Ectodermal cell (in vitro differentiated cells): Measurements from ENCODE around the gene SRRM3.
"Not testable (repeated sequence)": the region's sequence is repeated elsewhere in the genome, so short reads cannot be mapped to it uniquely, and the experiment has no call there.

ENCODE experiments used
- H3K27ac ChIP-seq: 2 replicates; pipeline ENCODE4 v1.7.0; 2013; ENCODE audit warnings: mild to moderate bottlenecking, low read depth, low read length; ENCODE audit not compliant: insufficient read depth, poor library complexity, severe bottlenecking
- H3K27me3 ChIP-seq: 2 replicates; pipeline ENCODE4 v1.7.0; 2013; ENCODE audit warnings: mild to moderate bottlenecking, low read length; ENCODE audit not compliant: insufficient read depth, control insufficient read depth, poor library complexity, severe bottlenecking
- H3K36me3 ChIP-seq: one replicate; pipeline ENCODE4 v1.7.0; 2013; ENCODE audit warnings: low read length; ENCODE audit not compliant: control insufficient read depth, insufficient read depth
- H3K4me1 ChIP-seq: one replicate; pipeline ENCODE4 v1.7.0; 2013; ENCODE audit warnings: low read length; ENCODE audit not compliant: control insufficient read depth, insufficient read depth
- H3K4me3 ChIP-seq: 2 replicates; pipeline ENCODE4 v1.7.0; 2013; ENCODE audit warnings: low read depth, low read length, control low read depth; ENCODE audit not compliant: insufficient read depth
- H3K9me3 ChIP-seq: 2 replicates; pipeline ENCODE4 v1.7.0; 2013; ENCODE audit warnings: mild to moderate bottlenecking, low read length, moderate library complexity; ENCODE audit not compliant: control insufficient read depth
- WGBS, 2 experiments: methylation state at CpG; one replicate each; pipeline ENCODE4 v1.1.7; 2013; ENCODE audit warnings: missing lambda C conversion rate in 2 of 2; 5-methylcytosine and 5-hydroxymethylcytosine counted together

The SRRM3 gene

GRCh38 chr7:76314740-76315139 lies 113.0 kb downstream of the SRRM3 start:
- 86 to 88% methylated on average over 5 of the region's 6 CpGs for WGBS, 2 experiments
- H3K4me3 ChIP-seq, H3K4me1 ChIP-seq, H3K27ac ChIP-seq, H3K27me3 ChIP-seq, H3K36me3 ChIP-seq, H3K9me3 ChIP-seq: not testable (repeated sequence)

GRCh38 chr7:76315364-76315763 lies 113.7 kb downstream of the SRRM3 start:
- H3K9me3 ChIP-seq = no peaks in the 10 kb centered on the region
- no peaks in the 10 kb centered on the region for H3K27me3 ChIP-seq
- 91 to 97% methylated on average over 5 of the region's 5 CpGs for WGBS, 2 experiments
- H3K4me1 ChIP-seq = peaks cover 6% of the 10 kb centered on the region
- H3K27ac ChIP-seq = no peak overlapping the region
- no peak overlapping the region for H3K4me3 ChIP-seq
- no peaks in the 10 kb centered on the region for H3K36me3 ChIP-seq

GRCh38 chr7:76316984-76317781 lies 115.5 kb downstream of the SRRM3 start:
- no peaks in the 10 kb centered on the region for H3K27me3 ChIP-seq
- H3K27ac ChIP-seq = peak overlapping the region; percentile 80
- peaks cover 6% of the 10 kb centered on the region for H3K4me1 ChIP-seq
- no peaks in the 10 kb centered on the region for H3K9me3 ChIP-seq
- 72 to 74% methylated on average over 14 of the region's 14 CpGs for WGBS, 2 experiments
- peak overlapping the region; percentile 69 for H3K4me3 ChIP-seq
- no peaks in the 10 kb centered on the region for H3K36me3 ChIP-seq

DNA sequence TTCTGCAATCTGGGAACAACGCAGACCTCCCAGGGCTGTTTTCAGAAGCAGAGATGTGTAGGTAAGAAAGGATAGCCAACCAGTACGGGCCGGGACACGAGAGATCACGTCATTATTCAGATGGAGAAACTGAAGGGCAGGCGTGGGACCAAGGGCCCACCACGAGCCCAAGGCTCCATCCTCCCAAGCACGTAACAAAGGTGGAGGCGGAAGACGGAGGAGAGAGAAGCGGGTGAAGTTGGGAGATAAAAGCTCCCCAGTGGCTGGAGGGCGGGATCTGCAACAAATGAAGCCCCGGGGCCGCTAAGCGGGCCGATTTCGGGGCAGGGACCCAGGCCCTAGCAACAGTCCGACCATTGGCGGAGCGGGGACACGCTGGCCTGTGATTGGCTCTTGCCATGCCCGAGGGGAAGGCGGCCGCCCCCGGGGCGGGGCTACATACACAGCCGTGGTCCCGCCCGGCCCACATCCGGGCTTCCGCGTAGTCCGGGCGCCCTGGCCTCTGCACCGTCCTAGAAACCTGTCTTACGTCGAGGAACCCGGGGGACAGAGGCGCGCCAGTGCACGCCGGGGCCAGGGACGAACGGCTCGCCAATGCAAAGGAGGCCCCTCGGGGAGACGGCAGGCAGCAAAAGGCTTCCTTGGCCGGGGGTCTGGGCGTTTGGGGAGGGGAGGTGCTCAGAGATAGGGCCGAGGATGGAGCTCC lies 116.2 kb downstream of the SRRM3 start:
- Histone ChIP-seq H3K4me1 (peaks cover 6% of the 10 kb centered on the region), H3K36me3 (no peaks in the 10 kb centered on the region), H3K4me3 (peak overlapping the region; percentile 69), H3K9me3 (no peaks in the 10 kb centered on the region), H3K27me3 (no peaks in the 10 kb centered on the region), H3K27ac (peak overlapping the region; percentile 89)
- WGBS, 2 experiments = 2 to 3% methylated on average over 50 of the region's 50 CpGs

DNA sequence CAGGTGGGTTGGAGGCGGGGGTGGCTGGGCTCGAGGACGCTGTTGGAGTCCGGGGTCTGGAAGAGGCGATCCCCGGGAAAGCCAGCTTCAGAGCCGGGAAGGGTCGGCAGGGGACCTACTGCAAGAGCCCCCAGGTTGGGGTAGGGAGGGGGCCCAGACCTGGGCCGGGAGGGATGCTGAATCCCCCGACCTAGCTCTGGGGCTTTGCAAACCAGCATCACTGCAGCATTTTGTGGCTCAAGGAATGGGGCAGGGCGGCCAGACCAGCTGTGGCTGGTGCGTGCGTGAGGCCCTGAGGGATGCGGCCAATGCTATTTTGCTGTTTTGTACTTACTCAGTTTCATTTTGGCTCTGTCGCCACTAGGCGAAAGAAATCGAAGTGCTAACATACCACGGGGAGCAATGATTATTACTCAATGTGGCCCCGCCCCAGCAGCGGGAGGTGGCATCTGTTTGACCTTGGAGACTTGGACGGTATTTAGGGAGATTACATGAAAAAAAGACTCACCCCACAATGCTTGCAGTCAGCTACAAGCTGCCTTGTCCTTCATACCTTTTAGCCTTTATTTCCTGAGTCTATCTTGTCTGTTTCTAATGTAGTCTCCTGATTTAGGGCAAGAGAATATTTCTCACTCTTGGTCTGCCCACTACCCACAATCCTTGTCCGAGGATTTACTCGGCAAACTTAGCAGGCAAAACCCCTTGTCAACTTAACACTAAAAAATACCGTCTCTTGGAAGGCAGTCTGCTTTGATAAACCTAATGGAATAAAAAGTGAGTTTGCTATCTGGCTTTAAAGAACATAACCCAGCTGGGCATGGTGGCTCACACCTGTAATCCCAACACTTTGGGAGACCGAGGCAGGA lies 117.0 kb downstream of the SRRM3 start:
- no peaks in the 10 kb centered on the region for H3K27me3 ChIP-seq
- H3K27ac ChIP-seq = peak overlapping the region; percentile 89
- H3K4me3 ChIP-seq = peak overlapping the region; percentile 69
- no peaks in the 10 kb centered on the region for H3K9me3 ChIP-seq
- H3K4me1 ChIP-seq = peaks cover 6% of the 10 kb centered on the region
- 11 to 12% methylated on average over 25 of the region's 25 CpGs for WGBS, 2 experiments
- H3K36me3 ChIP-seq = no peaks in the 10 kb centered on the region

GRCh38 chr7:76325092-76325491 lies 123.4 kb downstream of the SRRM3 start:
- Histone ChIP-seq H3K4me3 (no peak overlapping the region), H3K4me1 (no peaks in the 10 kb centered on the region), H3K27me3 (no peaks in the 10 kb centered on the region), H3K27ac (no peak overlapping the region), H3K9me3 (no peaks in the 10 kb centered on the region), H3K36me3 (peaks cover 15% of the 10 kb centered on the region)
- 96% methylated on average over 11 of the region's 11 CpGs for WGBS, 2 experiments

DNA sequence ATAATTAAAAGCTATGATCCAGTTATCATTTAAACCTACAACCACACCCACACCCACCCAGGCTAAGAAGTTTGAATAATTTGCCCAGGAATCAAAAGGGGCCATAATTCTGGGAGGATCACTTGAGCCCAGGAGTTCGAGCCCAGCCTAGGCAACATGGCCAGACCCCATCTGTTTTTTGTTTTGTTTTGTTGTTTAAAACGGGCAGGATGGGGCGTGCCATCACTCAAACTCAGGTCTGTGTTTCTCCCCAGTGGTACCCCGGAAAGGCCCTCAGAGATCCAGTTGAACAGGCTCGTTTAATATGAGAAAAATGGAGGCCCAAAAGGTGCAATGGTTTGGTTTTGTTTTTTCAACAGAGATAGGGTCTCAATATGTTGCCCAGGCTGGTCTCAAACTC lies 124.1 kb downstream of the SRRM3 start:
- H3K27me3 ChIP-seq = no peaks in the 10 kb centered on the region
- H3K27ac ChIP-seq = no peak overlapping the region
- 94 to 97% methylated on average over 5 of the region's 5 CpGs for WGBS, 2 experiments
- H3K4me3 ChIP-seq = no peak overlapping the region
- H3K4me1 ChIP-seq = no peaks in the 10 kb centered on the region
- H3K36me3 ChIP-seq = peaks cover 21% of the 10 kb centered on the region
- no peaks in the 10 kb centered on the region for H3K9me3 ChIP-seq

- no peaks in the 10 kb centered on the region for H3K9me3 ChIP-seq
- no peak overlapping the region for H3K4me3 ChIP-seq
- no peaks in the 10 kb centered on the region for H3K27me3 ChIP-seq
- no peaks in the 10 kb centered on the region for H3K4me1 ChIP-seq
- H3K27ac ChIP-seq = no peak overlapping the region
- peaks cover 21% of the 10 kb centered on the region for H3K36me3 ChIP-seq
- 93 to 99% methylated on average over 5 of the region's 5 CpGs for WGBS, 2 experiments
These were observed 125.0 kb downstream of the SRRM3 start for GRCh38 chr7:76326646-76327233.

DNA sequence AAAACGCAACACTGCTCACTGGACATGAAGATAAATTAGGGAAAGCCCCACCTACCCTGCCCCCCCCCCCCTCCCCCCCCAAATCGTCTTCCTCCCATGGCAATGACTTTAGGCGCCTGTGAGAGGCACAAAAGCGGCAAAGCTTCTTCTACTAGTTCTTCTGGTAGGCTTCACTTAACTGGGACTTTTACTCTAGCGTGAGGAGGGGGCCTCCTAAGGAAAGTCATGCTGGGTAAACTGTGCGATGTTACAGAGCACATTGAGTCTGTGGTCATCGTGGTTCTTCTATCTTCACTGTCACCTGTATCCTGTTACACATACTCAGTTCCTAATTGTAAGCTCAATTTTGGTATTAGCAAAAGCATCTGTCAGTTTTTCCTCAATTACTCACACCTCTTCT lies 125.9 kb downstream of the SRRM3 start:
- no peaks in the 10 kb centered on the region for H3K9me3 ChIP-seq
- WGBS, 2 experiments = 92 to 95% methylated on average over 5 to 7 of the region's 7 CpGs
- no peaks in the 10 kb centered on the region for H3K4me1 ChIP-seq
- H3K27ac ChIP-seq = no peak overlapping the region
- H3K27me3 ChIP-seq = no peaks in the 10 kb centered on the region
- peaks cover 21% of the 10 kb centered on the region for H3K36me3 ChIP-seq
- no peak overlapping the region for H3K4me3 ChIP-seq
